Measurements from ENCODE around the gene SMARCC1.

SMARCC1 gene

GRCh38 chr3:47630810-47631209 is 150.9 kb downstream of the SMARCC1 start:
- no peak for DNase-seq (ENCODE audit: low read depth)

GRCh38 chr3:47629770-47630169 is 151.9 kb downstream of the SMARCC1 start:
- DNase-seq (ENCODE audit: low read depth): no peak

- no peak for DNase-seq (ENCODE audit: low read depth)
Measured at GRCh38 chr3:47628426-47628825, 153.3 kb downstream of the SMARCC1 start.

GRCh38 chr3:47622671-47623461 is 158.8 kb downstream of the SMARCC1 start:
- no peak for DNase-seq (ENCODE audit: low read depth)

- no peak for DNase-seq (ENCODE audit: low read depth)
Measured at GRCh38 chr3:47617086-47618010, 164.3 kb downstream of the SMARCC1 start.

GRCh38 chr3:47614788-47615187 is 166.9 kb downstream of the SMARCC1 start:
- no peak for DNase-seq (ENCODE audit: low read depth)

GRCh38 chr3:47613722-47614121 is 168.0 kb downstream of the SMARCC1 start:
- no peak for DNase-seq (ENCODE audit: low read depth)

GRCh38 chr3:47612879-47613278 is 168.8 kb downstream of the SMARCC1 start:
- no peak for DNase-seq (ENCODE audit: low read depth)

GRCh38 chr3:47612178-47612577 is 169.5 kb downstream of the SMARCC1 start:
- DNase-seq (ENCODE audit: low read depth): no peak

- DNase-seq (ENCODE audit: low read depth): no peak
Measured at GRCh38 chr3:47611576-47611975, 170.1 kb downstream of the SMARCC1 start.

- DNase-seq (ENCODE audit: low read depth): no peak
Measured at GRCh38 chr3:47610583-47610982, 171.1 kb downstream of the SMARCC1 start.

GRCh38 chr3:47607335-47607734 is 174.4 kb downstream of the SMARCC1 start:
- no peak for DNase-seq (ENCODE audit: low read depth)

GRCh38 chr3:47606165-47606564 is 175.5 kb downstream of the SMARCC1 start:
- no peak for DNase-seq (ENCODE audit: low read depth)

- no peak for DNase-seq (ENCODE audit: low read depth)
Measured at GRCh38 chr3:47605652-47606051, 176.0 kb downstream of the SMARCC1 start.

- no peak for DNase-seq (ENCODE audit: low read depth)
Measured at GRCh38 chr3:47604145-47604544, 177.5 kb downstream of the SMARCC1 start.

GRCh38 chr3:47603332-47603731 is 178.4 kb downstream of the SMARCC1 start:
- no peak for DNase-seq (ENCODE audit: low read depth)

- DNase-seq (ENCODE audit: low read depth): no peak
Measured at GRCh38 chr3:47601281-47601680, 180.4 kb downstream of the SMARCC1 start.

GRCh38 chr3:47594792-47595191 is 186.9 kb downstream of the SMARCC1 start:
- DNase-seq (ENCODE audit: low read depth): no peak

- DNase-seq (ENCODE audit: low read depth): no peak
Measured at GRCh38 chr3:47592066-47592795, 189.5 kb downstream of the SMARCC1 start.

- no peak for DNase-seq (ENCODE audit: low read depth)
Measured at GRCh38 chr3:47590216-47590615, 191.5 kb downstream of the SMARCC1 start.

- no peak for DNase-seq (ENCODE audit: low read depth)
Measured at GRCh38 chr3:47588587-47588986, 193.1 kb downstream of the SMARCC1 start.

GRCh38 chr3:47588053-47588452 is 193.6 kb downstream of the SMARCC1 start:
- no peak for DNase-seq (ENCODE audit: low read depth)
